T-helper 22 cell (primary cell): ENCODE data around the gene ZNF423.

Experiments used
- DNase-seq: peaks from one replicate; pipeline ENCODE4 v3.0.0-alpha.2; 2020; ENCODE audit warnings: low read depth

The ZNF423 gene

DNA sequence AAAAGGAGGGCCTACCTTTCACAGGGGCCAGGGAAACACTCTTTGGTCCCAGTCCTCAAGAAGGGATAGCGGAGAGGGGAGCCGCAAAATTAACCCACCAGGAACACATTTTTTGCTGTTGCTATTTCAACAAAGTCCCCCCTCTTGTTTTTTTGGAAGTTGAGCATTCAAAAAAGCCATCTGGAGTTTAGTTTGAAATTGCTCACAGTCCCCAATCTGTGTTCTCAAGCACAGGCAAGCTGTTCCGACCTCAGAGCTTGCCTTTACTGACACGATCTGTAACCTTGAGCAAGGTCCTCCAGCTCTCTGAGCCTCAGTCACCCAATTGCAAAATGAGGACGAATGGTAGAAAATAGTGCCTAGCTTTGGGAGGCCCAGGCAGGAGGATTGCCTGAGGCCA lies 131.1 kb downstream of the ZNF423 start:
- DNase-seq = no peak

- no peak for DNase-seq
Observed at GRCh38 chr16:49723310-49723709, 132.6 kb downstream of the ZNF423 start.

DNA sequence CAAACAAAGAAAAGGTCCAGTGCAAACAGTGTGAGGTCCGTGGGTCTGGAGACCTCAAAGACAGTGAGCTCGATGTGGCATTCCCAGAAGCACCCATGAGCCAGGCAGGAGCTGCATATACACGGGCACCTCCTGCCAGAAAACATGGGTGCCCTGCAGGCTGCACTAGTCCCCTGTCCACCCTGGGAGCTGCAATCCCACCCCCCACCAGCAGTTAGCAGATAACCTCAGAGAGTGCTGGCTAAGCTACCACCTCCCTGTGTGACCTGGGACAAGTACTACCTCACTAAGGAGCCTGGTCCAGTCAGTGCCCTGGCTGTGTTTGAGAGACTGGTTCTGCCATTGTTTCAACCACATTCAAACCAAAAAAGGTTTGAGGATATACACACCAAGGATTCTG lies 135.7 kb downstream of the ZNF423 start:
- no peak for DNase-seq

GRCh38 chr16:49717689-49718088 lies 138.2 kb downstream of the ZNF423 start:
- no peak for DNase-seq

DNA sequence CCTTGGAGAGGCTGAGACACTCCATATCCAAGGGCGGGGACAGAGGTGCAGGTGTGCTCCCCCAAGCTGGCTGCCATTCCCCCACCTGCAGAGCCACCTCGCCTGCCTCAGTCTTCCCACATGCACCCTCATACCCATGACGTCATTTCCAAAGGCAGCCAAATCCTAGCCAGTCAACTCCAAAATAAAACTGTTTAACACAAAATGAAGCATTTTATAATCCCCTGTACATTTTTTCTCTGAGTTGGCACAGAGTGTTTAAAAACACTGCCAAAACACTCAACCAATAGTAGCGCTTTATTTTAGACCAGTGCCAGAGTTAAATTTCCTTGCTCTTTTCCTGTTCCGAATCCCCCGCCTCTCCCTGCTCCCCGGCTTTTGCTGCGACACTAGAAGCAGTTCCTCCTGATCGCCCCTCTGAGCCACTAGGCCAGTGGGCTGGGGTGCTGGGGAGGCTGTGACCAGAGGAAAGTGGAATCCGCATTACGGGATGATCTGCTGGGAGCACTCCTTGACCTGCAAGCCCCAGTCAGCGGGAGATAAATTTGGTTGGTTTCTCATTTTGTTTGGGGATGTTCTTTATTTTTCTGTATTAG lies 139.5 kb downstream of the ZNF423 start:
- DNase-seq = no peak

DNA sequence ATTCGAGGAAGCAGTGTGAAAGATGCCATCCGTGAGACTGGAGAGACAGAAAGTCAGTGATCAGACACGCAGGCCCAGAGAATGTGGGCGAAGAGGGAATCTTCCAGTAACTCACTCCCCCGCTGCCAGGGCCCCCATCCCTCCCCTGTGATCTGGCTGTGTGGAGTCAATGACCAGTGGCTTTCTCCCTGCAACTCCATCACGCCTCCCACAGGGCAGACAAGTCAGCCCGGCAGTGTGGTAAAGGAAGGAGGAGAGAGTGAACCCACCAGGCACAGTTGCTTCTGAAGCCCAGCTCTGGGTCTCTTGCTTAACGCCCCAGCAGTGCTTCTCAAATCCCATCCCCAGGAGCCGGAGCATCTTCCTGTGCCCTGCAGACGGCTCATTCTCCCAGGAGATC lies 142.1 kb downstream of the ZNF423 start:
- DNase-seq = no peak

DNA sequence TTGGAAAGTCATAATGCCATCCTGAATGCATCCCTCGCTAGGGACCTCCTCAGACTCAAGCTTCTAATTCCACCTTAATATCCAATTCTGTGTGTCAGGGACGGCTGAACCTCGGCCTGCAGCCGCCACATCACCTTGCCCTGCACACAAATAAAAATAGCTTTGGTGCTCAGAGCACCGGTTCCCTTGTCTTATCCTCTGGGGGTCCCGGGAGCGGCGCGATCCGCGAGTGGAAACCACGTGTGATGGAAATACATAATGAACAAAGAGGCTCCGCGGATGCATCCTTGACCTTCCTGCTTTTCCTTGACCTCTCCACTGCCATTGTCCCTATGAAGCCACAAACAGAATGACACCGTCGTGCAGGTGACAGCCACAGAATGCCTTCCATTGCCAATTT lies 143.4 kb downstream of the ZNF423 start:
- no peak for DNase-seq

DNA sequence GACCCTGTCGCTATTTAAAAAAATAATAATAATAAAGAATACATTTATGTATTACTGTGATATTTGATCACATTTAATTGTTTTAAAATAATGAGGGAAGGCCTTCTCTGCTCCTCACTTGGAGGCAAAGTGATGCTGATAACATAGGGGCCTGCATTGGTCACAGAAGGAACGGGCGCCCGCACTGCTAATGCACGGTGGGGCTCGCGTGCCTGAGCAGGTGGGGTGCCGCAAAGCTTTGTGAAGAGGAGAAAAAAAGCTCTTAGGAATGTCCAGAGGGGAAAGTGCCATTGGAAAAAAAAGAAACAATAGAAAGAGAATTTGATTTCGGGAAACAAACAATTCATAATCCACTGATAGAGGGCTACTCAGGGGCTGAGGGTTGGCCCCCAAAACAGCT lies 143.8 kb downstream of the ZNF423 start:
- DNase-seq = no peak

- DNase-seq = no peak
Observed at GRCh38 chr16:49709057-49709456, 146.9 kb downstream of the ZNF423 start.

GRCh38 chr16:49708491-49708890 lies 147.4 kb downstream of the ZNF423 start:
- DNase-seq = no peak

DNA sequence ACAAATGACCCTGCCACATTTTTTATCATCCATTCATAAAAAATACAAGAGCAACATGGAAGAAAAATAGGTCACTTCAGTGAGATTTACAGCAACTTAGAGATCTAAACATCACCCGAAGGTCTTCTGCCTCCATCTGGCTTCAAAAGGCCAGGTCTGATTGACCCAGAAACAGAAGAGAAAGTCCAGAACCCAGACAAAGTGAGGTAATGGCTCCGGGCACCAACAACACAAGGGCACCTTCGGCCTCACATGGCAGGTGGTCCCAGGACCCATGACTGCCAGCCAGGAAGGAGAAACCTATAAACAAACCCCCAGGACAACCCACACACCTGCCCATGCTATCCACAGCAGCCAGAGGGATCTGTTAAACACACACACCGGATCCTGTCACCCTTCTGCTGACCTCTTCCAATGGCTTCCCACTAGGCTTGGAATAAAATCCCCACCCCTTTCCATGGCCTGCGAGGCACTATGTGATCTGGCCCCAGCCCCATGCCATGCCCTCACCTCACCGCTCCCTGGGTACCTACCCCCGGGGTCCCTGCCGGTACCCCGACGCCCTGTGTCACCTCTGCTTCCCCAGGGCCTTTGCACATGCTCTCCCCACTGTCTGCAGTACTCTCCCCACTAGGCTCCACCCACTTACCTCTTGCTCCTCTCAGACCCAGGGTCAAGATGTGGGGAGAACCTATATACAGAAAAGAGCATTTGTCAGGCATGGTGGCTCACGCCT lies 149.1 kb downstream of the ZNF423 start:
- no peak for DNase-seq

GRCh38 chr16:49704586-49705155 lies 151.2 kb downstream of the ZNF423 start:
- no peak for DNase-seq

DNA sequence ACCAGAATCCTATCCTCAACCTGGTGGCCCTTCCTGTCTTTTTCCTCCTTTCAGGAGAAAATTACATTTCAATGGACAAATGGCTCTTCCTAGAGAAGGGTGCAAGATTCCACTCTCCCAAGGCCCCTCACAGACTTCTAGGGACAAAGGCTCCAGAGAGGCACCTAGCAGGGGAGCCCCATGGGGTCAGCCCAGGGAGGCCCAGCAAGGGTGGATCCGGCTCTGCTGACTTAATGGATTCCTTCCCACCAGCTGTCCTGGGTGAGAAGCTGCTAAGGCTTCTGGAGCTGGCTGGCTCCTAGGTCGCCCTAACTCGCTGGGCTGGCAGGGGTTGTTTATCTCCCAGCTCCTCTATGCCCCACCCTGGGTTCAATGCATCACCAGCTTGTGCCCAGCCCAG lies 152.4 kb downstream of the ZNF423 start:
- no peak for DNase-seq

DNA sequence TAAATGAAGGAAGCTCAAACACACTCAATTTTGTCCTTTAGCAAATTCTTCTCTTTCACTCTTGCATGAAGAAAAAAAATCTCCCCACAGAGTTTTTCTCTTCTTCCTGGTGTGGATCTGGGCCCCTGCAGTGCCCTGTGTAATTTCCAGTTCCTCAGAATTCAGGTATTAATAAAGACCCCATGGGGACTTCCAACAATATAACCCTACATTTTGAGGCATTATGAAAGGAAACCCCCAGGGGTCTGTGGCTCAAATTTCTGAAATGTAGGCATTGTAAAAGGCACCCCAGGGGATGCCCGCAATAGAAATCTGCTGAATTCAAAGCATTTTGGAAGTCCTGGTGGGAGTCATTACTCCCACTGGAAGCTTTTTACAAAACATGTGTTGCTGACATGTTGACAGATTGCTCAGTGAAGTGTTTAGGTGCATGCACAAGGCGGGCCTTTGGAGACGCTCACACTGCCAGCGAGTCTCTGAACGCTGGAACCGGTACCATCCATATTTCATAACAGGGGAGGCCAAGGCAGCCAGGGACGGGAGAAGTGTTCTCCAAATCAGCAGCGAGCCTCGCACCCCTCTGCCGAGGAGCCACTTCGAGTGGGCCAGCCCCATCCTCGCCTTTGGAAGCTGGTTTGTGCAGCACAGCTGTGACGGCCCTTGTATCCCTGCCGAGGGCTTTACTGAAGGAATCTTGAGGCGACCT lies 154.0 kb downstream of the ZNF423 start:
- DNase-seq = no peak

DNA sequence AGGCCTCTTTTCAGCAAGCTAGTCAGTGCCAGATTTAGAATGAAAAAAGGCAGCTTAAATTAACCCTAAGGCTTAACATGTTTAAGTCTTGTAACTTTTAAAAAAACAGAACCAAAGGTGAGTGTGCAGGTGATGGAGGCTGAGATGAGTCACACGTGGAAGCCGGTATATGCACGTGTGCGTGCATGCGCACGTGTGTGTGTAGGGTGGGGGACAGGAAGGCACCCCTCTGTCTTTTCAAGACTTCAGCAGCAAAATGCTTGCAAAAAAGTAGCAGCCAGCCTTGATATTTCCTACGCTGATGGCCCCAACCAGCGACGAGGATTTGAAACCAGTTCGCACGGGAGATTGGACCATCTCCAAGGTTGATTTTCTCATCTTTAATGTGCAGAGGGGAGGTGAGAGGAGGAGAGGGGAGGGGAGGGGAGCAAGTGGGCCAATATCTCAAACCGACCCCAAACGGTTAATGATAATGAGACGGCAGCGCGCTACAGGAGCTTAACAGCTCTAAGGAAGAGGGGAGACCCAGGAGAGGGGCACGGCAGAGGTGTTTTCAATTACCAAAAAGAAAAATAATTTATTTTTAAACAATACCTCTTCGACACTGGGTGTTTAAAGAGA lies 154.7 kb downstream of the ZNF423 start:
- no peak for DNase-seq

DNA sequence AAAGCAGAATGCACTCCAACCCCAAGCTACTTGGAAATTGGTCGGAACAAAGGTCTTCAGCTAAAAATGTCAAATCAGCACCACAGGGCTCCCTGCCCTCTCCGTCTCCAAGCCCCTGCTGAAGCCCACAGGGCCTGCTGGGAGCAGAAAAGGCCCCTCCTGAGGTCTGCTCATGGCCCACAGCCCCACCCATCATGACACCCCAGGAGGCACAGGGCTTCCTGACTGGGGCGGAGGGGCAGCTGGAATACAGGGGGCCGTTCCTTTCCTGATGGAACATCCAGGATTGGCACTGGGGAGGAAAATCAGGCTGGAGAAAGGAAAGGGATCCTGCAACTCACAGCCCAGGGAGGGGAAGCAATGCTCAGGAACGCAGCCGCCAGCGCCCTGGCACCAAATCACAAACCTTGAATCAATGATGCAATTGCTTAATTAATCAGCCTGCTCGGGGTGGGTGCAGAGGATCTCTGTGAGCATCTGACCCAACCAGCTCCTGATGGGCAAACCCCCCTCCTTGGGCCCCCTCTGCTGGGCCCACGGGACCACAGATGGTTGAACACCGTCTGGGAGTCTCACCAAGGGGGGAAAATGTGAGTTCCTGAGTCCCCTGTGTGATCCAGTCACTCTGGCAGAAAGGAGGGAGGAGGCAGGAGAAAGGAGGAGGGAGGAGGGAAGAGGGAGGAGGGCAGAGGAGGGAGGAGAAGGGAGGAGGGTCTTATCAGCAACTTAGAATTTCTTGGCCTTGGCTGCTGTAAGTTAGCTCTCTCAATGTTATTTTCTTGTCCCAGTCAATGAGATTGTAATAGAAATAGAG lies 155.5 kb downstream of the ZNF423 start:
- DNase-seq = no peak

DNA sequence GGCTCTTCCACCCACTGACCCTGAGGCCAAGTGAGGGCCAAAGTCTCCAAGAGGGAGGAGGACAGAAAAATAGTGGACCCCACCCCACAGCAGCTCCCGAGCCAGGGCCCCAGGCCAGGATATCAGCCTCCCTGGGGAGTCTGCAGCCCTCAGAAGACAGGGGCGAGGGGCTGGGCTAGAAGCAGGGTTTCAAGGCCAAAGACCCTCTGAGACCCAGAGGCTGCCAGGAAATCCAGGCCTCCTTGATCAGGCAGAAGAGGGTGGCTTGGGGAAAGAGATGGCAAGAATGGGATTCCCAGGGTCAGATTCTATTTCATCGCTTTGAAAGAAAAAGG lies 156.1 kb downstream of the ZNF423 start:
- DNase-seq = no peak

DNA sequence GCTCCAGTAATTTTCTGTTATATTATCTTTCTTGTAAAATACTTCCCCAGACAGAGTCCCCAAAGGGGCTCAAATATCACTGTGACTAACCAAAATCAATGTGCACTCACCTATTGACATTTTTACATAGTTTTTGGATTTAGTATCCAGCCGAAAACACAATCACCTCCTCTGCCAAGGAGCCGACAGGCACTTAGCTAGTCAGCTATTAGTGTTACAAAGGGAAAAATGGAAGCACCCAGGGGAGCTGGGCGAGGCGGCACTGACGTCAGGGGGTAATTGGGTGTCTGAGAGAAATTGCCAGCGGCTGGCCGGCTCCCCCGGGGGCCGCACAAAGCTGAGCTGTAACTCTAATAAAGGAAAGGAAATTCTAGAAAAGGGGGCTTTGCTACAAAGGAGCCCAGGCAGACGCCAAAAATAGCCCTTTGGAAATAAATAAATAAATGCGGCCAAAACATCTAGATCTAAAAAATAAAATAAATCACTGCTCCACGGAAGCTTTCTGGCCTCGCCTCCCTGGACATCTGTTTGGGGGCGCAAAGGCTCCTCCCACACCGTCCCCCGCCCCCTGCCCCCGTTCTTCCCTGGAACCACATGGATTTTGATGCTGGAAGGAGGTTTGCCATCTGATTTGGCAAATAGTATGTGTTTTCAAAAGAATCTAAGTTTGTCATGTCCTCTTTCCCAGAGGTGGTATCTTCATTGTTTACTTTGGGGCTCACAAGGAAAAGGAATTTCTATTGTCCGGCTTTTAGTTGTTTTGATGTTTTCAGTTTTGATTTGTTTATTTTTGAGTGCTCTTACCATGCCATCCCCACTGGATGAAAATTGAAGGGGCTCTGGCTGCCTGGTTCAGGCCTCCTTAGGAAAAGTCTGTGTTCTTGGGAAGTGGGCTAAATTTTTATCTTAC lies 156.7 kb downstream of the ZNF423 start:
- DNase-seq = no peak

- DNase-seq = no peak
Observed at GRCh38 chr16:49698453-49698815, 157.5 kb downstream of the ZNF423 start.

DNA sequence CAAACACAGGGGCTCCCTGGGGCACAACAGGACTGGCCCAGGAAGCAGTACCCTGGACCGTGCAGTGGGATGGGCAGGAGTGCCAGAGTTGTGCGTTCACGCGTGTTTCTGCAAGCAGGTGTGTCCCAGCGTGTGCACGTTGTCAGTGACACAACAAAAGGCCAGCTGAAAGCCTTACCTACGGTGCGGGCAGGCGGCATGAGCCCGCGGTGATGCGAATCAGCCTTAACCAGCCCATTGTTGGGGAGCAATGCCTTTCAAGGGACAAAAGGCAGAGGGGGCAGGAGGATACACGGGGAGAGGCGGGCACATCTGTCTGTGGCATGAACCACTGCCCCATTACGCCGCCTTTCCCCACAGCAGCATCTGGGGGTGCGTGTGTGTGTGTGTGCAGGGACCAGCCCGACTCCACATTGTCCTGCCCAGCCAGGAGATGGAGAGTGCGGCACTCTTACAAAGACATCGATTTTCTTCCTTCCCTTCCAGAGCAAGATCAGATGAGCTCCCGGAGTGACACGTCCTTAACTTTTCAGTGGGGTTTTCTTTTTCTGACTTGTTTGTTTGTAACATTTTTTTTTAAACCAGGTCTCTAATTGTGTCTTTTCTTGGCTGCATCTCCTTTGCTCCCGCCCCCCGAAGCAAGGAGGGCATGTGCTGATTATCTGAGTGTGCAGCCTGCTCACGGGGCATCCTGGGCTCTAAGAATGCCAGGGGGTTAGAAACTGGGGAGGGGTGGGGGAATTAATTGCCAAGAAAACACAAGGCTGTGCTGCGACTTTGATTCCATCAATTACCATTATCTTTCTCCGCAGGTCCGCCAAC lies 158.1 kb downstream of the ZNF423 start:
- no peak for DNase-seq
